Mammary epithelial cell (primary cell): ENCODE measurements around the gene TADA2B.

Source experiments
- CTCF ChIP-seq, 2 donors: IDR thresholded peaks in 1 of 2; conservative IDR thresholded peaks in 1 of 2; 2 replicates each; pipeline ENCODE4 v1.5.1; 2011 to 2012; ENCODE audit warnings: inconsistent platforms in 2 of 2, low read length in 2 of 2, mild to moderate bottlenecking in 2 of 2, control low read depth in 1 of 2, low read depth in 1 of 2; ENCODE audit not compliant: insufficient read depth in 1 of 2; ENCODE audit errors: extremely low read depth in 1 of 2
- EZH2 ChIP-seq: IDR thresholded peaks from 2 replicates; pipeline ENCODE4 v1.6.1; 2012; ENCODE audit warnings: low read length, inconsistent platforms, borderline replicate concordance

GRCh38 chr4:7025040-7025602 lies 18.1 kb upstream of the TADA2B start:
- no peak for TF ChIP-seq EZH2
- no peak for TF ChIP-seq CTCF (conservative IDR thresholded peaks at IDR 0.05 in 1 of 2, IDR thresholded peaks at IDR 0.05 in 1 of 2; ENCODE audit: extremely low read depth in 1 of 2, insufficient read depth in 1 of 2, low read depth in 1 of 2, low read length in 2 of 2)
